ENCODE measurements around the gene HRNR. TPM values are rescaled to one million over a fixed set of nuclear protein-coding genes. Genes with fewer than 3 reads are reported as not detected.
A peak's percentile ranks its signal among the peaks of the same experiment; 100 is the strongest.
"Not testable (repeated sequence)": the region's sequence is repeated elsewhere in the genome, so short reads cannot be mapped to it uniquely, and the experiment has no call there.

HRNR gene
- total RNA-seq (not detected), polyA plus RNA-seq (not detected)

- DNase-seq: no peak
- Mint-ChIP-seq H3K27me3 (peaks cover 16 to 22% of the 10 kb centered on the region in 2 donors), H3K4me1 (no peaks in the 10 kb centered on the region), H3K36me3 (no peaks in the 10 kb centered on the region), H3K27ac (no peak within 1 kb of the TSS), H3K9me3 (peaks cover 0 to 4% (median 0%) of the 10 kb centered on the region in 8 donors), H3K4me3 (no peak within 1 kb of the TSS)
- no peak within 1 kb of the TSS for H3K4me3 ChIP-seq (ENCODE audit: low read length in 2 of 2)
- no peaks in the 10 kb centered on the region for H3K27me3 ChIP-seq (ENCODE audit: insufficient read depth, low read length)
- POLR2A ChIA-PET (ENCODE audit: partially characterized antibody): no interaction called here
- H3K9me3 ChIP-seq (ENCODE audit: control insufficient read depth in 1 of 2, low read length in 2 of 2): no peaks in the 10 kb centered on the region
- CTCF ChIA-PET (ENCODE audit: partially characterized antibody): interaction anchor here (0.7 kb wide), 1 partner anchor 262 kb away, joined by 3 read pairs; no protein-coding TSS in a partner anchor
- intact Hi-C loops (cut with micrococcal nuclease): no loop called here
- H3K27ac ChIP-seq (ENCODE audit: low read depth, low read length): no peak within 1 kb of the TSS
- H3K36me3 ChIP-seq (ENCODE audit: insufficient read depth, low read length): no peaks in the 10 kb centered on the region
- no peaks in the 10 kb centered on the region for H3K4me1 ChIP-seq (ENCODE audit: insufficient read depth, low read length)
These were observed at the start of gene HRNR for GRCh38 chr1:152224093-152224492. TSS of gene HRNR (minus strand) at chr1:152224193. CDS start at chr1:152223253, 940 bp downstream.

GRCh38 chr1:152256394-152256793 is 32.4 kb upstream of the HRNR start:
- DNase-seq; H3K36me3 Mint-ChIP-seq; H3K4me1 Mint-ChIP-seq; POLR2A ChIA-PET (ENCODE audit: partially characterized antibody); H3K27ac Mint-ChIP-seq; H3K4me1 ChIP-seq (ENCODE audit: insufficient read depth, low read length); H3K27me3 ChIP-seq (ENCODE audit: insufficient read depth, low read length); intact Hi-C loops (cut with micrococcal nuclease); H3K4me3 ChIP-seq (ENCODE audit: low read length in 2 of 2); CTCF ChIA-PET (ENCODE audit: partially characterized antibody); H3K27ac ChIP-seq (ENCODE audit: low read depth, low read length); H3K36me3 ChIP-seq (ENCODE audit: insufficient read depth, low read length); H3K4me3 Mint-ChIP-seq; H3K9me3 ChIP-seq (ENCODE audit: control insufficient read depth in 1 of 2, low read length in 2 of 2): not testable (repeated sequence)
- H3K9me3 Mint-ChIP-seq: peaks cover 0 to 22% (median 12%) of the 10 kb centered on the region in 8 donors
- peaks cover 10 to 16% of the 10 kb centered on the region in 2 donors for H3K27me3 Mint-ChIP-seq

- intact Hi-C loops (cut with micrococcal nuclease): no loop called here
- Mint-ChIP-seq H3K36me3 (no peaks in the 10 kb centered on the region), H3K27ac (no peak overlapping the region)
These were observed 28.2 kb upstream of the HRNR start for GRCh38 chr1:152252157-152252556.

GRCh38 chr1:152251391-152251790 is 27.4 kb upstream of the HRNR start:
- CTCF ChIA-PET (ENCODE audit: partially characterized antibody): interaction anchor here (1.2 kb wide), 1 partner anchor 208 kb away, joined by 5 read pairs; no protein-coding TSS in a partner anchor
- H3K4me3 Mint-ChIP-seq: no peak overlapping the region
- no peaks in the 10 kb centered on the region for H3K4me1 ChIP-seq (ENCODE audit: insufficient read depth, low read length)
- no peaks in the 10 kb centered on the region for H3K4me1 Mint-ChIP-seq
- no peak for DNase-seq
- H3K4me3 ChIP-seq (ENCODE audit: low read length in 2 of 2): no peak overlapping the region
- H3K27ac Mint-ChIP-seq: no peak overlapping the region
- no peaks in the 10 kb centered on the region for H3K27me3 ChIP-seq (ENCODE audit: insufficient read depth, low read length)
- no peak overlapping the region for H3K27ac ChIP-seq (ENCODE audit: low read depth, low read length)
- H3K36me3 ChIP-seq (ENCODE audit: insufficient read depth, low read length): no peaks in the 10 kb centered on the region
- POLR2A ChIA-PET (ENCODE audit: partially characterized antibody): no interaction called here
- H3K9me3 ChIP-seq (ENCODE audit: control insufficient read depth in 1 of 2, low read length in 2 of 2): no peaks in the 10 kb centered on the region
- no peaks in the 10 kb centered on the region for H3K36me3 Mint-ChIP-seq
- H3K9me3 Mint-ChIP-seq: no peaks in the 10 kb centered on the region
- intact Hi-C loops (cut with micrococcal nuclease): no loop called here
- peaks cover 12 to 14% of the 10 kb centered on the region in 2 donors for H3K27me3 Mint-ChIP-seq

More at GRCh38 chr1:152252157-152252556, 28.2 kb upstream of the HRNR start:
- Mint-ChIP-seq H3K4me1 (no peaks in the 10 kb centered on the region), H3K27me3 (peaks cover 9 to 14% of the 10 kb centered on the region in 2 donors), H3K4me3 (no peak overlapping the region), H3K9me3 (peaks cover 0 to 3% (median 0%) of the 10 kb centered on the region in 8 donors)
- Histone ChIP-seq H3K9me3 (ENCODE audit: control insufficient read depth in 1 of 2, low read length in 2 of 2) (no peaks in the 10 kb centered on the region), H3K27me3 (ENCODE audit: insufficient read depth, low read length) (no peaks in the 10 kb centered on the region), H3K27ac (ENCODE audit: low read depth, low read length) (no peak overlapping the region), H3K36me3 (ENCODE audit: insufficient read depth, low read length) (no peaks in the 10 kb centered on the region), H3K4me1 (ENCODE audit: insufficient read depth, low read length) (no peaks in the 10 kb centered on the region), H3K4me3 (ENCODE audit: low read length in 2 of 2) (no peak overlapping the region)
- CTCF ChIA-PET (ENCODE audit: partially characterized antibody): interaction anchor here (0.6 kb wide), 1 partner anchor 96 kb away, joined by 3 read pairs; no protein-coding TSS in a partner anchor
- POLR2A ChIA-PET (ENCODE audit: partially characterized antibody): no interaction called here
- peak in 1 of 5 donors; percentile 23 for DNase-seq

GRCh38 chr1:152247316-152247715 is 23.3 kb upstream of the HRNR start:
- DNase-seq: no peak
- Mint-ChIP-seq H3K27ac (no peak overlapping the region), H3K36me3 (no peaks in the 10 kb centered on the region), H3K4me3 (no peak overlapping the region), H3K27me3 (peaks cover 12 to 18% of the 10 kb centered on the region in 2 donors), H3K4me1 (no peaks in the 10 kb centered on the region), H3K9me3 (peaks cover 0 to 1% (median 0%) of the 10 kb centered on the region in 8 donors)
- POLR2A ChIA-PET (ENCODE audit: partially characterized antibody): no interaction called here
- Histone ChIP-seq H3K9me3 (ENCODE audit: control insufficient read depth in 1 of 2, low read length in 2 of 2) (no peaks in the 10 kb centered on the region), H3K27me3 (ENCODE audit: insufficient read depth, low read length) (no peaks in the 10 kb centered on the region), H3K36me3 (ENCODE audit: insufficient read depth, low read length) (no peaks in the 10 kb centered on the region), H3K4me1 (ENCODE audit: insufficient read depth, low read length) (no peaks in the 10 kb centered on the region), H3K27ac (ENCODE audit: low read depth, low read length) (no peak overlapping the region), H3K4me3 (ENCODE audit: low read length in 2 of 2) (no peak overlapping the region)
- CTCF ChIA-PET (ENCODE audit: partially characterized antibody): no interaction called here
- intact Hi-C loops (cut with micrococcal nuclease): no loop called here

GRCh38 chr1:152244576-152245273 is 20.7 kb upstream of the HRNR start:
- Mint-ChIP-seq H3K9me3 (peaks cover 0 to 8% (median 1%) of the 10 kb centered on the region in 8 donors), H3K36me3 (no peaks in the 10 kb centered on the region), H3K27me3 (peaks cover 14 to 21% of the 10 kb centered on the region in 2 donors), H3K4me3 (no peak overlapping the region), H3K27ac (no peak overlapping the region), H3K4me1 (no peaks in the 10 kb centered on the region)
- CTCF ChIA-PET (ENCODE audit: partially characterized antibody): no interaction called here
- POLR2A ChIA-PET (ENCODE audit: partially characterized antibody): no interaction called here
- DNase-seq: no peak
- H3K9me3 ChIP-seq (ENCODE audit: control insufficient read depth in 1 of 2, low read length in 2 of 2): no peaks in the 10 kb centered on the region
- H3K4me3 ChIP-seq (ENCODE audit: low read length in 2 of 2): no peak overlapping the region
- H3K27ac ChIP-seq (ENCODE audit: low read depth, low read length): no peak overlapping the region
- no peaks in the 10 kb centered on the region for H3K27me3 ChIP-seq (ENCODE audit: insufficient read depth, low read length)
- intact Hi-C loops (cut with micrococcal nuclease): no loop called here
- H3K36me3 ChIP-seq (ENCODE audit: insufficient read depth, low read length): no peaks in the 10 kb centered on the region
- H3K4me1 ChIP-seq (ENCODE audit: insufficient read depth, low read length): no peaks in the 10 kb centered on the region

DNA sequence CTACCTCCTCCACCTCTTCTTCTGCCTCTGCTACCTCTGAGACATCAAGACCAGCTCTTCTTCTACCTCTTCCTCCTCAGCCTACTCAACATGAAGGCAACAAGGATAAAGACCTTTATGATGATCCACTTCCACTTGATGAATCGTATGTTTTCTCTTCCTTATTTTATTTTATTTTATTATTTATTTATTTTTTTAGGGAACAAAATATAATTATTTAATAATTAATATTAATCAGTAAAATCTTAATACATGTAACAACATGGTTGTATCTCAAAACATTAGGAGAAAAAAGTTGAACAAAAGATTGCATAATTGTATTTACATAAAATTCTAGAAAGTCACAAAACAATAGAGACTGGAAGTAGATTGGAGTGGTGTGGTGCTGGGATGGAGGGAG is 13.1 kb upstream of the HRNR start:
- Histone ChIP-seq H3K4me3 (ENCODE audit: low read length in 2 of 2) (no peak overlapping the region), H3K9me3 (ENCODE audit: control insufficient read depth in 1 of 2, low read length in 2 of 2) (no peaks in the 10 kb centered on the region), H3K27ac (ENCODE audit: low read depth, low read length) (no peak overlapping the region), H3K27me3 (ENCODE audit: insufficient read depth, low read length) (peaks cover 3% of the 10 kb centered on the region), H3K36me3 (ENCODE audit: insufficient read depth, low read length) (no peaks in the 10 kb centered on the region), H3K4me1 (ENCODE audit: insufficient read depth, low read length) (no peaks in the 10 kb centered on the region)
- Mint-ChIP-seq H3K9me3 (peaks cover 0 to 14% (median 4%) of the 10 kb centered on the region in 8 donors), H3K4me3 (no peak overlapping the region), H3K4me1 (no peaks in the 10 kb centered on the region), H3K36me3 (no peaks in the 10 kb centered on the region), H3K27ac (peak overlapping the region in 1 of 7 donors; percentile 10), H3K27me3 (peaks cover 22 to 25% of the 10 kb centered on the region in 2 donors)
- POLR2A ChIA-PET (ENCODE audit: partially characterized antibody): no interaction called here
- CTCF ChIA-PET (ENCODE audit: partially characterized antibody): no interaction called here
- intact Hi-C loops (cut with micrococcal nuclease): no loop called here
- DNase-seq: no peak

Data from CD4-positive, alpha-beta memory T cell (primary cell).